Fibroblast of skin of right biceps (primary cell): ENCODE measurements around the gene MOV10L1.
A peak's percentile ranks its signal among the peaks of the same experiment; 100 is the strongest.

Experiments used
- DNase-seq: peaks from one replicate; pipeline ENCODE4 v3.0.0-alpha.2; 2013

MOV10L1 gene

DNA sequence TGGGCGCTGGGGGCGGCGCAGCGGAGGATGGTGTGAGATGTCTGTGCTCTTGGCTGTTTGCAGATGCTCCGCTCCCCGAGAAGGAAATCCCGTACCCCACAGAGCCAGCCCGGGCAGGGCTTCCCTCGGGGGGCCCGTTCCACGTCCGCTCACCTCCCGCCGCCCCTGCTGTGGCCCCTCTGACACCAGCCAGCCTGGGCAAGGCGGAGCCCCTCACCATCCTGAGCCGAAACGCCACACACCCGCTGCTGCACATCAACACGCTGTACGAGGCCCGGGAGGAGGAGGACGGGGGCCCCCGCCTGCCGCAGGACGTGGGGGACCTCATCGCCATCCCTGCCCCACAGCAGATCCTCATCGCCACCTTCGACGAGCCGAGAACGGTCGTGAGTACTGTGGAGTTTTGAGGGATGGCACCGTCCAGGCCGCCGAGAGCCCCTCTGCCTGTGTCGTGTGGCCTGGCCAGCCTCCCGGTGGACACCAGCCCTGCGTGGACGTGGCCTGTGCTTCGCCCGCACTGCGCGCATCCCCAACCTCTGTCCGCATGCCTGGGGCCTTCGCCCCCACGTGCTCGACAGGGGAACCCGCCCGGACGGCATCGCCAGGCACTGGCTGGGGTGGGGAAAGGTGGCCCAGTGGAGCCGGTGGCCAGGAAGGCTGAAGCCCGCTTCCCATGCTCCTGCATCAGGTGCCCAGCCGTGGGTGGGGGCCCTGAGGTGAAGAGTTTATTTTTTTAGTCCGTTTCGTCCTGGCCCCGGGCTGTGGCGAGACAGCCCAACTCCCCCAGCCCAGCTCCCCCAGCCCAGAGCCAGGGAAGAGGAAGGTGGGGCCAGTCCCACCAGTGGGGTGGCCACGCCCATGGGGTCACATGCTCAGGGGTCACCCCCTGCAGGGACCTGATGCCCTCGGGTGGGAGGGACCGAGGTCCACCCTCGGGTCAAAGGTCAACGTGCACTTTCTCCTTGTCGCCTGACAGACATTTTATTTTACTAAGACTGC, 89.4 kb downstream of the MOV10L1 start:
- DNase-seq = no peak

DNA sequence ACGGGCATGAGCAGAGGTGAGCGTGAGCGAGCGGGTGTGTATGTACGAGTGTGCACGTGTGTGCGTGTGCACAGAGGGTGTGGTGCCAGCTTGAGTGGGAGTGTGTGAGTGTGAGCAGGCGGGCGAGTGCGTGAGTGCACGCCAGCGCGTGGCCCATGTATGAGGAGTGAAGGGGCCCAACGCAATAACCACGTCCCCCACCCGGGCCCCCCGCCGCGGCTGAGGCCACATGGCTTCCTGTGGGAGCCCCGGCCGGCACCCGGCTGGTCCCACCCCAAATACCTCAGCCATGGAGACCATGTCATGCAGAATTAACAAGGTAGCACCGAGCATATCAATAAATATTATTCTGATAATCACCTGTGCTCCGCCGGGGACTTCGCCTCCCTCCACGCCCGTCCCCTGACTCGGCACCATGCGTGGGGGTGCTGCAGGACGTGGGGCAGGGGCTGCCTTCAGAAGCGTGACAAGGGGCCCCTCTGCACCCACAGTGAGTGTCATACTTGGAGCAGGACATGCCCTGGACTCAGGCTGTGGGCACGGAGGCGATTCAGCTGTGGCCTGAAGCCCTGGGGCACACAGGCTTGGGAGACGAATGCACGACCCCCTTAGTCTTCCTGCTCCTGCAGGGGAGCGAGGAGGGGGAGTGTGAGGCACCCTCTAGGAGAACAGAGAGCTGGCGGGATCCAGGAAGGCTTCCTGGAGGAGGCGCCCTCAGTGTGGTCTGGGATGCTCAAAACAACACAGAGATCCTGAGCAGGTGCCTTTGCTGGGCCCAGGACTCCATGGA, 90.3 kb downstream of the MOV10L1 start:
- no peak for DNase-seq

GRCh38 chr22:50180727-50181521, 91.1 kb downstream of the MOV10L1 start:
- no peak for DNase-seq

- no peak for DNase-seq
Observed at GRCh38 chr22:50182176-50183081, 92.6 kb downstream of the MOV10L1 start.

- DNase-seq = no peak
Observed at GRCh38 chr22:50183141-50183971, 93.5 kb downstream of the MOV10L1 start.

GRCh38 chr22:50184004-50184901, 94.4 kb downstream of the MOV10L1 start:
- peak; percentile 51 for DNase-seq

GRCh38 chr22:50184902-50185374, 95.1 kb downstream of the MOV10L1 start:
- DNase-seq = no peak

DNA sequence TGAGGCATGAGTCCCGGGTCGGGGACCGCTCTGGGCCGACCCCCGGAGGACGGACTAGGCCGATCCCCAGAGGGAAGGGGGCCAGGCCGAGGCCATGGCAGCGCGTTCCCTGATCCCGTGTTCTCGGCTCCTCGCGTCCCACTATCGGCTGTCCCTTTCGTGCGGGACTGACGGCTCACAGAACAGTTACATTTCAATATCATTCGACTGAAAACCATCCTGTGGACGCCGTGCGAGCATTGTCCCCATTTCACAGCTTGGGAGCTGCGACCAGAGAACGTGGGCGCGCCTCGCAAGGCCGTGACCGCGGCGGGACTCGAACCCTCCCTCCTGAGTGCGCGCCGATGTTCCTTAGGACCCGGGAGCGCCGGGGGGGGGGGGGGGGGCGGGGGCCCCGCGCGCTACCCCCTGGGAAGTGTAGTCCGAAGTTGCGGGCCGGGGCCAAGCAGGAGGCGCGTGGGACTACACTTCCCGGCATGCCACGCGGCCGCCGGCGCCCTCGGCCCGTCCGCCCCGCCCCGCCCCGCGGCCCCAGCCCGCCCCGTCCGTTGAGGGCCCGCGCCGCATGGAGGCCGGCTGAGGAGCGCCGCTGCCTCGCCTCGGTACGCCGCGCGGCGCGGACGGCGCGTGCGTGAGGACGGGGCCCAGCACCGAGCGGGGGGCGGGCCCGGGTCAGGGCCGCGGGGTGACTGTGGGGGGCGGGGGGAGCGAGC, 95.7 kb downstream of the MOV10L1 start, which contains the start of gene TRABD:
Gene TRABD, plus strand, starts transcription at position 539 of the 713 bp plus-strand sequence. CDS start 7,148 bp downstream, outside the sequence.
- DNase-seq = peak; percentile 92

DNA sequence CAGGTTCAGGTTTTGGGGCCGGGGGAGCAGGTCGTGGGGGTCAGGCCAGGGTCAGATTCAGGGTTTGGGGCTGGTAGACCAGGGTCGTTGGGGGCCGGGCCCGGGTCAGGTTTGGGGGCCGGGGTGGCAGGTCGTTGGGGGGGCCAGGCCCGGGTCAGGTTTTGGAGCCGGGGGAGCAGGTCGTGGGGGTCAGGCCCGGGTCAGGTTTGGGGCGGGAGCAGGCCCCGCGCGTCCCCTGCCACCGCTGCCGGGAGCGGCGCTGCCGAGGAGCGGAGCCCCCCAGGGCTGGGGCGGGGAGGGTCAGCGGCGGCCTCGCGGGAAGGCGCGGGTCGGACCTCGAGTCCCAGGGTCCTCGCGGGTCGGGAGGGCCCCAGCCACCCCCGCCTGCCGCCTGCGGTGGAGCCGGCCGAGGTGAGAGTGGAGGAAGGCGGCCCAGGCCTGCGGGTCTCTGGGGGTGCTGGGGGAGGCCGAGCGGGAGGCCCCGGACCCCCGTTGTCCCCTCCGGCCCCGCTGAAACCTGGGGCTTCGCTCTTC, 96.4 kb downstream of the MOV10L1 start:
- DNase-seq = no peak

GRCh38 chr22:50186761-50187523, 97.1 kb downstream of the MOV10L1 start:
- DNase-seq = no peak

- DNase-seq = no peak
Observed at GRCh38 chr22:50188356-50188755, 98.5 kb downstream of the MOV10L1 start.

DNA sequence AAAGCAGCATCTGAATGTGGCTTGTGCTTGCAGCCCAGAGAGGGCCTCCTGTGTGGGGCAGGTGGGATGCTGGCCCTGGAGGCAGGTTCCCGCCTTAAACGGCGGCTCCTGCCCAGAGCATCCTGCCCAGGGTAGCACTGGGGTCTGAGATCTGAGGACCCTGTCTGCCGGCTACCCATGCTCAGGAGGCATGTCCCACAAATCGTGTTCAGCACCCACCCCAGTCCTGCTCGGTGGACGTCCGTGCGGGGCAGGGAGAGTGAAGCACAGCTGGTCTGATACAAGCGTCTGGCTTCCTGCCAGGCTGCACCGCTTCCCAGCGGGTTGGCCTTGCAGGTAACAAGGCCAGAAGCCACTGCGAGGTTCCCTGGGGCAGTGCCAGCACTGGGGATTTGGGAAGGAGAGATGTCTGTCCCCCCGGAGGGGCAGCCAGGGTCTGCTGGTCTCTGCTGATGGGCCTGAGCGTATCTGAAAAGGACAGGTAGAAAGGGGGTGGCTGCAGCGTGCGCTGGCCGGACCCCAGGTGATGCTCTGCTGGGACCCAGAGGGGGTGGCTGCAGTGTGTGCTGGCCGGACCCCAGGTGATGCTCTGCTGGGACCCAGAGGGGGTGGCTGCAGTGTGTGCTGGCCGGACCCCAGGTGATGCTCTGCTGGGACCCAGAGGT, 99.5 kb downstream of the MOV10L1 start:
- no peak for DNase-seq

DNA sequence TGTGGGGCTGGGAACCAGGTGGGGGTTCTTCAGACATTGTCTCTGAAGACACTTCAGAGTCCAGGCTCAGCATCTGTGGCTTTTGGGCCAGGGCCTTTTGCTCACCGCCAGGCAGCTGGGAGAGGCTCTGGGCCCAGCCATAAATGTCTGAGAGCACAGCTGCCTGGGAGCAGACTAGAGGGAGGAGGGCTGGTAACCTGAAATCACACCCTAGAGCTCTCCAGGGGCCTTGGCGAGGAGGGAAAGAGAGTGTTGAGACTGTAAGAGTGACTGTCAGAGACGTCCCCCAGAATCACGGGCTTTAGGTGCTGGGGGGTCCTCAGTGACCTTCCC, 100.0 kb downstream of the MOV10L1 start:
- no peak for DNase-seq

- DNase-seq = peak; percentile 42
Observed at GRCh38 chr22:50190182-50190940, 100.6 kb downstream of the MOV10L1 start.

DNA sequence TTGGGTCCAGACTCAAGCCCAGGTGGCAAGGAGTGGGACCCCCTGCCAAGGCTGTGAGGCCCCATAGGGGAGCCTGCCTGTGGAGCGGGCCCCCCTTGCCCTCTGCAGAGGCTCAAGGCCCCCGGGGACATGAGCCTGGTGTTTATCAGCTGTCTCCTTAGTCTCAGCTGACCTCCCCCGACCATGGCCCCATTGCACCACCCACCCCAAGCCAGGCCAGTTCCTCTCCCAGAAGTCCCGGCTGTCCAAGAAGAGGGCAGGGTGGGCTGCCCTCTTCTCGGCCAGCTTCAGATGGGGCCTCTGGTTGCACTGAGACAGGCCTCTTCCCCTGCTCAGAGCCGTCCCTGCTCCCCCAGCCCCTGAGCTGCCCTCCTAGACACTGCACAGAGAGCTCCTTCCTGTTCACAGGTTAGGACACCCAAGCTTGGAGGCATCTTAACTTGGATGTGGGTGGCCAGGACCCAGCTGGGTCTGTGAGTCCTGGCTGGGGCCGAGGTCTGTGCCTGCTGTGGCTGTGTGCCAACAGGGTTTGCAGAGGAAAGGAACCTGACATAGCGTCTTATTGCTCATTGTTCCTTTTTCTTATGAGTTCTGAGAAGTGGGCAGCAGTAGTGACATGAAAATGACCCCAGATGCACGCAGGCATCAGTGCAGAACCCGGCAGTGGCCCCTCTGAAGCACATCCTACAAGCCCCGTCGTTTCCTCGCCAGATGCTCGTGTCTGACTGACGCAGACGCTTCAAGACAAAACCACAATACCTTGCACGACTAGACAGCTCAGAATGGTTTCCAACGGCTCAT, 101.3 kb downstream of the MOV10L1 start:
- DNase-seq = peak; percentile 36
